Endothelial cell of umbilical vein (primary cell): ENCODE measurements around the gene NUP54. TPM values are rescaled to one million over a fixed set of nuclear protein-coding genes. Genes with fewer than 3 reads are reported as not detected.

Source experiments
- BruUV-seq: library from RNA; stranded (reverse); fragments of 400-500 nt; replicated peaks from 2 replicates; lab custom pipeline; 2021; lab: Mats Ljungman, UMichigan
- CTCF ChIA-PET: fragments of 300-600, 350-600 bp; sonication (Branson Sonifier 250); formaldehyde crosslinking; loops from one replicate; lab custom pipeline; 2021; ENCODE audit warnings: antibody characterized with exemption, inconsistent platforms; lab: Charles Lee
- POLR2A ChIA-PET: fragments of 300-600, 350-600 bp; sonication (Branson Sonifier 250); formaldehyde crosslinking; loops from one replicate; lab custom pipeline; 2021; ENCODE audit warnings: antibody characterized with exemption, inconsistent platforms; lab: Charles Lee
- DNase-seq: peaks from one replicate; pipeline ENCODE4 v3.0.0-alpha.2; 2011; ENCODE audit warnings: low read depth, low spot score
- FAIRE-seq: peaks from 2 replicates; lab custom pipeline; 2011; peaks lifted over from hg19 to GRCh38; lab: Jason Lieb, UNC
- H2AFZ ChIP-seq: 2 replicates; pipeline ENCODE4 v1.6.0; 2012; ENCODE audit warnings: low read depth, low read length, control low read depth, inconsistent platforms
- H3K27ac ChIP-seq: 2 replicates; pipeline ENCODE4 v1.5.1; 2011; ENCODE audit warnings: low read depth, mild to moderate bottlenecking, control low read depth, low read length, moderate library complexity; ENCODE audit not compliant: insufficient read depth
- H3K27me3 ChIP-seq, 2 experiments: 2 replicates each; pipeline versions ENCODE4 v1.6.0 to v1.6.1; 2011; ENCODE audit warnings: low read length in 2 of 2, mixed read lengths in 1 of 2; ENCODE audit not compliant: control insufficient read depth in 2 of 2, insufficient read depth in 2 of 2
- H3K36me3 ChIP-seq, 2 experiments: 2 replicates in 1 of 2; 3 replicates in 1 of 2; pipeline ENCODE4 v1.5.1; 2011; ENCODE audit warnings: low read length in 2 of 2, mild to moderate bottlenecking in 1 of 2, moderate library complexity in 1 of 2; ENCODE audit not compliant: control insufficient read depth in 2 of 2, insufficient read depth in 2 of 2; ENCODE audit errors: extremely low read depth in 1 of 2
- H3K4me1 ChIP-seq: 3 replicates; pipeline ENCODE4 v1.5.1; 2011; ENCODE audit warnings: mild to moderate bottlenecking, low read length; ENCODE audit not compliant: control insufficient read depth, insufficient read depth; ENCODE audit errors: extremely low read depth
- H3K4me2 ChIP-seq: 2 replicates; pipeline ENCODE4 v1.6.1; 2011; ENCODE audit warnings: low read length, control low read depth, mixed read lengths; ENCODE audit not compliant: insufficient read depth
- H3K4me3 ChIP-seq, 3 experiments: fragments of 200-600 bp in 1 of 3; sonication (generic), shearing (Covaris generic) in 1 of 3; replicated peaks in 1 of 3; 2 replicates each; pipeline ENCODE4 v1.5.1; 2011 to 2016; ENCODE audit warnings: control low read depth in 3 of 3, low read length in 3 of 3, mild to moderate bottlenecking in 2 of 3, inconsistent platforms in 1 of 3, low read depth in 1 of 3, moderate library complexity in 1 of 3; ENCODE audit not compliant: insufficient read depth in 1 of 3
- H3K79me2 ChIP-seq: 2 replicates; pipeline ENCODE4 v1.6.0; 2012; ENCODE audit warnings: low read length, inconsistent platforms; ENCODE audit not compliant: control insufficient read depth, insufficient read depth
- H3K9ac ChIP-seq: replicated peaks from 2 replicates; pipeline ENCODE3; 2011; ENCODE audit warnings: low read length, control low read depth; ENCODE audit not compliant: insufficient read depth; ENCODE audit errors: extremely low read depth
- H3K9me1 ChIP-seq: replicated peaks from 3 replicates; pipeline ENCODE4 v1.6.0; 2011; ENCODE audit warnings: mild to moderate bottlenecking, low read length; ENCODE audit not compliant: control insufficient read depth, insufficient read depth; ENCODE audit errors: extremely low read depth
- H3K9me3 ChIP-seq: replicated peaks from 2 replicates; pipeline ENCODE4 v1.5.1; 2012; ENCODE audit warnings: low read length, inconsistent platforms; ENCODE audit not compliant: control insufficient read depth, insufficient read depth
- H4K20me1 ChIP-seq: replicated peaks from 2 replicates; pipeline ENCODE3; 2011; ENCODE audit warnings: mild to moderate bottlenecking, low read length; ENCODE audit not compliant: control insufficient read depth, insufficient read depth; ENCODE audit errors: extremely low read depth
- CTCF ChIP-seq, 2 donors: IDR thresholded peaks; 1 replicate in 1 of 2; 2 replicates in 1 of 2; pipeline ENCODE4 v1.5.1; 2011; ENCODE audit warnings: low read length in 2 of 2, mild to moderate bottlenecking in 2 of 2, moderate library complexity in 2 of 2, control low read depth in 1 of 2, inconsistent platforms in 1 of 2, low read depth in 1 of 2; ENCODE audit not compliant: insufficient read depth in 1 of 2; ENCODE audit errors: extremely low read depth in 1 of 2
- EZH2 ChIP-seq: IDR thresholded peaks from 2 replicates; pipeline ENCODE4 v1.6.1; 2012; ENCODE audit warnings: borderline replicate concordance, low read depth, mild to moderate bottlenecking, moderate library complexity, low read length, inconsistent platforms; ENCODE audit not compliant: severe bottlenecking
- FOS ChIP-seq: IDR thresholded peaks from 2 replicates; pipeline ENCODE4 v1.6.1; 2011; ENCODE audit warnings: mild to moderate bottlenecking, low read length, moderate library complexity, borderline replicate concordance; ENCODE audit not compliant: insufficient read depth
- JUN ChIP-seq: IDR thresholded peaks from 2 replicates; pipeline ENCODE4 v1.6.1; 2011; ENCODE audit warnings: borderline replicate concordance, low read depth; ENCODE audit not compliant: insufficient read length, insufficient read depth
- MAX ChIP-seq: IDR thresholded peaks from 2 replicates; pipeline ENCODE4 v1.6.1; 2011; ENCODE audit not compliant: insufficient read depth, insufficient read length
- dilution Hi-C: fragments of 300-500 bp; cut with MboI; formaldehyde crosslinking; loops from one replicate; pipeline ENCODE4 v1.15.0; 2019; ENCODE audit warnings: low sequenced_read_pairs; ENCODE audit not compliant: extremely low pct_ligation_motif_present
- intact Hi-C: fragments of 100-400 bp; cut with micrococcal nuclease; formaldehyde crosslinking; loops from one replicate; pipeline ENCODE4 v1.10.0; 2022
- polyA plus RNA-seq, 4 experiments: library from polyadenylated mRNA; depleted of rRNA in 3 of 4; stranded (reverse) in 3 of 4; unstranded in 1 of 4; fragments of >200 nt; gene quantifications; 2 replicates each; pipeline versions ENCODE4 v1.2.1 to v1.2.3, GENCODE V29; 2011 to 2012; ENCODE audit warnings: missing spikeins in 1 of 4
- total RNA-seq: library from RNA; stranded (reverse); gene quantifications from 2 replicates; pipeline ENCODE4 v1.2.3, GENCODE V29; 2021

The NUP54 gene
- total and polyA plus RNA-seq, 2 donors (not counting 3 experiments of a cell fraction or from before 2014, with no cell fraction given): 25.7 to 45.7 TPM

GRCh38 chr4:76187152-76187551 lies 39.0 kb upstream of the NUP54 start:
- H3K4me3 ChIP-seq: no peak overlapping the region
- H3K79me2 ChIP-seq: peaks cover 8% of the 10 kb centered on the region
- no peaks in the 10 kb centered on the region for H3K9me3 ChIP-seq
- no TSS peak for BruUV-seq
- TF ChIP-seq JUN (no peak), MAX (no peak), CTCF (IDR thresholded peaks at IDR 0.05; ENCODE audit: extremely low read depth in 1 of 2, insufficient read depth in 1 of 2, low read depth in 1 of 2, low read length in 2 of 2) (no peak), FOS (no peak), EZH2 (no peak)
- dilution Hi-C loops (no loop called here), intact Hi-C loops (no loop called here)
- ChIA-PET POLR2A (no interaction called here), CTCF (interaction anchor here (1.0 kb wide), 1 partner anchor 196 kb away, joined by 3 read pairs; no protein-coding TSS in a partner anchor)
- H3K9ac ChIP-seq: no peak overlapping the region
- H3K27ac ChIP-seq: no peak overlapping the region
- DNase-seq: no peak
- H2AFZ ChIP-seq: no peak overlapping the region
- FAIRE-seq: no peak
- H3K27me3 ChIP-seq: no peaks in the 10 kb centered on the region
- H3K9me1 ChIP-seq: no peaks in the 10 kb centered on the region
- H3K36me3 ChIP-seq: peaks cover 0 to 2% of the 10 kb centered on the region in 2 experiments
- no peaks in the 10 kb centered on the region for H3K4me1 ChIP-seq
- no peak overlapping the region for H3K4me2 ChIP-seq
- H4K20me1 ChIP-seq: no peaks in the 10 kb centered on the region
